ENCODE measurements around the gene MACROD2.

DNA sequence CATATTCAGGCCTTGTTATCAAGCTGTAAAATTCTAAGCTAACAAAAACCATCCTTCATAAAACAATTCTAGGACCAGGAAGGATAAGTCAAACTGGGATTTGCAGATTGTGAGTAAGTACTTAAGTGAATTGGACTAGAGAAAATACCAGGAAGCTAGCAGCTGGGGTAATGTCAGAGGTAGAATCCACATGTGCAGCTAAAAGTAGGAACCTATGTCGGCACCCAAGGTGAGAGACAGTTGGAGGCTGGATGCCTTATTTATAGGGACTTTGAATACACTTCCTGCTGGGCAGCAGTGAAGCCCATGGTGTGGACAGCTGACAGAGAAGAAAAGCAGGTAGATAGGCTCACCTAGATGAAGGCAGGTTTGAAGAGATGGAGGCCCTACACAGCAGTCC, 214.8 kb downstream of the MACROD2 start:
- TF ChIP-seq, protein P1, sequence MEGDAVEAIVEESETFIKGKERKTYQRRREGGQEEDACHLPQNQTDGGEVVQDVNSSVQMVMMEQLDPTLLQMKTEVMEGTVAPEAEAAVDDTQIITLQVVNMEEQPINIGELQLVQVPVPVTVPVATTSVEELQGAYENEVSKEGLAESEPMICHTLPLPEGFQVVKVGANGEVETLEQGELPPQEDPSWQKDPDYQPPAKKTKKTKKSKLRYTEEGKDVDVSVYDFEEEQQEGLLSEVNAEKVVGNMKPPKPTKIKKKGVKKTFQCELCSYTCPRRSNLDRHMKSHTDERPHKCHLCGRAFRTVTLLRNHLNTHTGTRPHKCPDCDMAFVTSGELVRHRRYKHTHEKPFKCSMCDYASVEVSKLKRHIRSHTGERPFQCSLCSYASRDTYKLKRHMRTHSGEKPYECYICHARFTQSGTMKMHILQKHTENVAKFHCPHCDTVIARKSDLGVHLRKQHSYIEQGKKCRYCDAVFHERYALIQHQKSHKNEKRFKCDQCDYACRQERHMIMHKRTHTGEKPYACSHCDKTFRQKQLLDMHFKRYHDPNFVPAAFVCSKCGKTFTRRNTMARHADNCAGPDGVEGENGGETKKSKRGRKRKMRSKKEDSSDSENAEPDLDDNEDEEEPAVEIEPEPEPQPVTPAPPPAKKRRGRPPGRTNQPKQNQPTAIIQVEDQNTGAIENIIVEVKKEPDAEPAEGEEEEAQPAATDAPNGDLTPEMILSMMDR (IDR thresholded peaks at IDR 0.05) = no peak
- TF ChIP-seq POLR2A (IDR thresholded peaks at IDR 0.05) = no peak

All from uterus (tissue), 2 donors.